Measurements from ENCODE around the gene NARS2. TPM values are rescaled to one million over a fixed set of nuclear protein-coding genes. Genes with fewer than 3 reads are reported as not detected.
A peak's percentile ranks its signal among the peaks of the same experiment; 100 is the strongest.

Gene NARS2
- total RNA-seq, 1 donor from 2014 or later = 38.7 TPM

GRCh38 chr11:78432058-78432515 lies 142.6 kb downstream of the NARS2 start:
- H3K27me3 Mint-ChIP-seq (ENCODE audit: insufficient read depth) = no peaks in the 10 kb centered on the region
- intact Hi-C loops (cut with micrococcal nuclease) = loop anchor here (2.0 kb wide), 1 partner anchor 15 kb away; the partner anchor contains the start of gene GAB2
- H3K36me3 Mint-ChIP-seq (ENCODE audit: low read depth) = peaks cover 16% of the 10 kb centered on the region
- H3K27ac Mint-ChIP-seq = no peak overlapping the region
- H3K4me1 Mint-ChIP-seq (ENCODE audit: low read depth) = peaks cover 34% of the 10 kb centered on the region
- no peaks in the 10 kb centered on the region for H3K9me3 Mint-ChIP-seq
- H3K4me3 Mint-ChIP-seq = no peak overlapping the region
- DNase-seq (ENCODE audit: low spot score) = no peak

DNA sequence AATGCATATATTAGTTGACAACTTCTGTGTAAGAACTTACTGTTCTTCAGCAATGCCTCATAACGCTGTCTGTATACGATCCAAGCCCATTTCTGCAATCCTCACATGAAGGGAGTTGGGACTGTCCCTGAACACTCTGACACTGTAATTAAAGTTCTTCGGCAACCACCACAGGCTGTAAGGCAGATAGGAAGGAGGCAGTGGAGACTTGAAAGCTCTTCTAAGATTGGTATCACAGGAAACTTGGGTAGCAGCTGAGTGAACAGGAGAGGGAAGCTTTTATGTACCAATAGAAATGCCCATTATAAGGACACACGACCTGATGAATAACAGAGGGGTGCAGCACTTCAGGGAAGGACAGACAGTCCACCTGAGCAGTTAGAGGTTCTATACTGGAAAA lies 145.0 kb downstream of the NARS2 start:
- no peak for DNase-seq (ENCODE audit: low spot score)
- H3K27ac Mint-ChIP-seq = peak overlapping the region; percentile 24
- H3K27me3 Mint-ChIP-seq (ENCODE audit: insufficient read depth) = no peaks in the 10 kb centered on the region
- H3K9me3 Mint-ChIP-seq = no peaks in the 10 kb centered on the region
- H3K4me1 Mint-ChIP-seq (ENCODE audit: low read depth) = peaks cover 55% of the 10 kb centered on the region
- H3K4me3 Mint-ChIP-seq = no peak overlapping the region
- intact Hi-C loops (cut with micrococcal nuclease) = loop anchor here (1.0 kb wide), 1 partner anchor 9 kb away; no protein-coding TSS in a partner anchor
- peaks cover 17% of the 10 kb centered on the region for H3K36me3 Mint-ChIP-seq (ENCODE audit: low read depth)

DNA sequence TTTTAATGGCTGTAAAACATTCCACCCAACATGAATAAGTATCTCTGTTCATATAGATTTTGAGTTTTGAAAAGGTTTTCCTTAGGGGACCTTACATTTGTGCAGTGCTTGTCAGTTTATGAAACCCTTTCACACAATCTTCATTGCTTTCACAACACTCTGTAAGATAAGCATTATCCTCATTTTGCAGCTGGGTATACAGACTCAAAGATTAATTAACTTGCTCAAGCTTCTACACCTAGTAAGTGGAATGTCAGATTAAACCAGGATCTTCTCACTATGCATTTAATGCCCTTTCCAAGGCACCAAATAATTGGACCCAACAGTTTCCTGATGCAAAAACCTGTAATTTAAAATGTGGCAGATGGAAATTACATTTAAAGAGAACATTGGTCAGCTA lies 145.5 kb downstream of the NARS2 start:
- no peak for DNase-seq (ENCODE audit: low spot score)
- Mint-ChIP-seq H3K4me1 (ENCODE audit: low read depth) (peaks cover 59% of the 10 kb centered on the region), H3K4me3 (no peak overlapping the region), H3K27ac (no peak overlapping the region), H3K27me3 (ENCODE audit: insufficient read depth) (no peaks in the 10 kb centered on the region), H3K9me3 (no peaks in the 10 kb centered on the region), H3K36me3 (ENCODE audit: low read depth) (peaks cover 20% of the 10 kb centered on the region)
- intact Hi-C loops (cut with micrococcal nuclease) = loop anchor here (1.0 kb wide), 1 partner anchor 9 kb away; no protein-coding TSS in a partner anchor

GRCh38 chr11:78428773-78429172 lies 145.9 kb downstream of the NARS2 start:
- Mint-ChIP-seq H3K4me3 (no peak overlapping the region), H3K27ac (no peak overlapping the region), H3K4me1 (ENCODE audit: low read depth) (peaks cover 63% of the 10 kb centered on the region)

DNA sequence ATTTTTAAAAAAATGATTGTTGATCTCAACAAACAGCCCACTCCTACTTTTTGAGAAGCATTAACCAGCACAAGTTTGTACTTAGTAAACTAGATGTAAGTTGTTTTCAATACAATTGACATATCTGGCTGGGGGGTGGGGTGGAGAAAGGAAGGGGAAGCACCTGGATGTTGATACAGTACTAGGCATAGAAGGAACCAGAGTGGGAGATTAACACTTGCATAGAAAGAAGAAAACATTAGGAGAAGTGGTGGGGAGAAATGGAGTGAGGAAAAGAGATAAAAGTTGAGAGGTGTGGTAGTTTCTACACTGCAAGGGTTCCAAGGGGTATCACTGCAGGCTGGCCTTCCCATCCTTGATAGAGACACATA lies 146.4 kb downstream of the NARS2 start:
- Mint-ChIP-seq H3K4me3 (no peak overlapping the region), H3K27me3 (ENCODE audit: insufficient read depth) (no peaks in the 10 kb centered on the region), H3K27ac (no peak overlapping the region), H3K4me1 (ENCODE audit: low read depth) (peaks cover 63% of the 10 kb centered on the region), H3K36me3 (ENCODE audit: low read depth) (peaks cover 20% of the 10 kb centered on the region), H3K9me3 (no peaks in the 10 kb centered on the region)
- intact Hi-C loops (cut with micrococcal nuclease) = no loop called here
- no peak for DNase-seq (ENCODE audit: low spot score)

More at GRCh38 chr11:78428773-78429172, 145.9 kb downstream of the NARS2 start:
- H3K27me3 Mint-ChIP-seq (ENCODE audit: insufficient read depth) = no peaks in the 10 kb centered on the region
- H3K36me3 Mint-ChIP-seq (ENCODE audit: low read depth) = peaks cover 20% of the 10 kb centered on the region
- no peak for DNase-seq (ENCODE audit: low spot score)
- intact Hi-C loops (cut with micrococcal nuclease) = loop anchor here (1.0 kb wide), 1 partner anchor 8 kb away; no protein-coding TSS in a partner anchor
- no peaks in the 10 kb centered on the region for H3K9me3 Mint-ChIP-seq

- Mint-ChIP-seq H3K27ac (peak overlapping the region; percentile 57), H3K27me3 (ENCODE audit: insufficient read depth) (no peaks in the 10 kb centered on the region), H3K4me1 (ENCODE audit: low read depth) (peaks cover 63% of the 10 kb centered on the region), H3K36me3 (ENCODE audit: low read depth) (peaks cover 20% of the 10 kb centered on the region), H3K4me3 (no peak overlapping the region), H3K9me3 (no peaks in the 10 kb centered on the region)
- DNase-seq (ENCODE audit: low spot score) = no peak
- intact Hi-C loops (cut with micrococcal nuclease) = no loop called here
These were observed 146.9 kb downstream of the NARS2 start for GRCh38 chr11:78427615-78428265.

DNA sequence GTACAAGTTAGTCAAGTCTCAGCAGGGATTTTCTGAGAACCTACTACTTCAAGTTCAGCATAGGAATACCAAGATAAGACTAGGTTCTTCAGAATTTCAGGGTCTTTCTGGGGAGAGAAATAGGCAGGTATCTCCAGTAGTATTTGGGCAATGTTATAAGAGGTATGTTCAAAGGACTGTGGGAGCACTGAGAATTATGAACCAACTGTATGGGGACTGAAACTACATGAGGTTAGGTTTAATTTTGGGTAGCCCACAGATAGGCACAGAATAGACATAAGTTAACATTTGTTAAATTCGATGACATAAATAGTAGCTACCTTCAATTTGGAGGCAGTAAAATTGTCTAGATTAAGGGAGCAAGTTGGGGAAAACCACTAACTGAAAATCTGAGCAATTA lies 147.8 kb downstream of the NARS2 start:
- no peak overlapping the region for H3K4me3 Mint-ChIP-seq
- intact Hi-C loops (cut with micrococcal nuclease) = no loop called here

DNA sequence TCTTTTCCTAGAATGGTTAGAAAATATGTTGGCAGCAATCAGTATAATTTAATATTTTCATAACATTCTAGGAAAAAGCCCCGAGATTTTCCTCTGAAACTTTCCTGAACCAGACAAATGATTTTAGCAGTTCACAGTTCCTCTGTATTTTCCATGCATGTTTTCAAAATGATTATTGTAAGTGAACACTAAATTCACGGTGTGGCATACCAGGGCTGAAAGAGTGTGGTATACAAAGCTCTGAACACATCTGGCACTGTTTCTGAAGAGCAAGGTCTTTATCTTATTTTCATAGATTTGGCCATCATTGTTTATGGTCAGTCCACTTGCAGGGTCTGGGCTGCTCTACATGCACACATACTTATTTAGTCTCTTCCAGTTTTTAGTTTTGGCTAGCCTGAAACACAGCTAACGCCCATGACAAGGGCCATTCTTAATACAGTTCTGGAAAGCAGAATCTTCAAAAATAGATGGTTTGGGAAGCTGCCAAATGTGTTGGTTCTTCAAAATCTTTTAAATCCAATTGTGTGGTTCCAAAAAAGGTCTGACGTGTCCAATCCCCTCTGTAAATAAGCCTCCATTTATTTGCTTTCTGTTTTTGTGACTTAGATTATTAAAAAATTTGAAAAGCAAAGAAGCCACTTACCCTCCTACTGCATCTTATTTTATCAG lies 149.1 kb downstream of the NARS2 start:
- DNase-seq (ENCODE audit: low spot score) = no peak
- H3K4me1 Mint-ChIP-seq (ENCODE audit: low read depth) = peaks cover 66% of the 10 kb centered on the region
- intact Hi-C loops (cut with micrococcal nuclease) = no loop called here
- H3K36me3 Mint-ChIP-seq (ENCODE audit: low read depth) = peaks cover 21% of the 10 kb centered on the region
- H3K27ac Mint-ChIP-seq = no peak overlapping the region
- no peaks in the 10 kb centered on the region for H3K9me3 Mint-ChIP-seq
- H3K27me3 Mint-ChIP-seq (ENCODE audit: insufficient read depth) = no peaks in the 10 kb centered on the region
- no peak overlapping the region for H3K4me3 Mint-ChIP-seq

More for the DNA sequence above, 147.8 kb downstream of the NARS2 start:
- no peak for DNase-seq (ENCODE audit: low spot score)
- no peak overlapping the region for H3K27ac Mint-ChIP-seq
- peaks cover 20% of the 10 kb centered on the region for H3K36me3 Mint-ChIP-seq (ENCODE audit: low read depth)
- peaks cover 57% of the 10 kb centered on the region for H3K4me1 Mint-ChIP-seq (ENCODE audit: low read depth)
- H3K9me3 Mint-ChIP-seq = no peaks in the 10 kb centered on the region
- H3K27me3 Mint-ChIP-seq (ENCODE audit: insufficient read depth) = no peaks in the 10 kb centered on the region

DNA sequence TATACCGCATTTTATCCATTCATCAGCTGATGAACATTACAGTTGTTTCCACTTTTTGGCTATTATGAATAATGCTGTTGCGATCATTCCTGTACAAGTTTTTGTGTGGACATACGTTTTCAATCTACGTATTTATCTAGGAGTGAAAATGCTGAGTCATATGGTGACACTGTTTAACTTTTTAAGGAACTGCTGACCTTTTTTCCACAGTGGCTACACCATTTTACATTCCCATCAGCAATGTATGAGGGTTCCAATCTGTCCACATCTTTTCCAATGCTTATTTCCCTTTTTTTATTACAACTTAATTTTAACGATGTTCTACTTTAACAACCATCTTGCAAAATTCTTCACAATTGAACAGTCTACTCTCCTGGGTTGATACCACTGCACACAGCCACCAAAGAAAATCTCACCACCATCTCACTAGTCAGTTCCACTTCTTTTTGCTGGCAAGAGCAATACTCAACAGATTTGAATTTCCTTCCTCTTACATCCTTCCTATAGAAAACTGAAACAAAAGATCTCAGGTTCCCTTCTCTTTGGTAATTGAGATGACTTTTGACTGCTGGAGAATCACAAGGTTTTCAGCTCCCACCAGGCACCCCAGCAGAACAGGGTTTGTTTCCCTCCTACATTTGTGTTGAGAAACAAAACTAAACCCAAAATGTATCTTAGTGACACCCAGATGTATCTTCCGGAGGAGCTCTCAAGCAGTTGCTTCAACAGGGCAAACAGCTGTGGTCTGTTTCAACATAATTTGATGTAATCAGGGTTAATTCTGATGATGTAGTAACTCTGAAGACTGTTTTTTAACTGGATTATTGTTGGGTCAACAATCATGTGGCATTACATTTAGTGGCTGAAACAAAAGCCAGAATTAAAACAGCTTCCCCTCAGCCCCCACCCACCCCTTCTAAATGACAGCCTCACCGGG lies 150.1 kb downstream of the NARS2 start:
- H3K27me3 Mint-ChIP-seq (ENCODE audit: insufficient read depth) = no peaks in the 10 kb centered on the region
- no peaks in the 10 kb centered on the region for H3K9me3 Mint-ChIP-seq
- H3K4me1 Mint-ChIP-seq (ENCODE audit: low read depth) = peaks cover 68% of the 10 kb centered on the region
- H3K27ac Mint-ChIP-seq = peak overlapping the region; percentile 57
- intact Hi-C loops (cut with micrococcal nuclease) = no loop called here
- peaks cover 19% of the 10 kb centered on the region for H3K36me3 Mint-ChIP-seq (ENCODE audit: low read depth)
- H3K4me3 Mint-ChIP-seq = peak overlapping the region; percentile 55
- DNase-seq (ENCODE audit: low spot score) = no peak

GRCh38 chr11:78423241-78423640 lies 151.4 kb downstream of the NARS2 start:
- DNase-seq (ENCODE audit: low spot score) = no peak
- peaks cover 8% of the 10 kb centered on the region for H3K27me3 Mint-ChIP-seq (ENCODE audit: insufficient read depth)
- H3K9me3 Mint-ChIP-seq = no peaks in the 10 kb centered on the region
- peaks cover 70% of the 10 kb centered on the region for H3K4me1 Mint-ChIP-seq (ENCODE audit: low read depth)
- H3K36me3 Mint-ChIP-seq (ENCODE audit: low read depth) = peaks cover 14% of the 10 kb centered on the region
- no peak overlapping the region for H3K4me3 Mint-ChIP-seq
- H3K27ac Mint-ChIP-seq = no peak overlapping the region
- intact Hi-C loops (cut with micrococcal nuclease) = no loop called here

GRCh38 chr11:78420796-78421209 lies 153.9 kb downstream of the NARS2 start:
- DNase-seq (ENCODE audit: low spot score) = no peak
- Mint-ChIP-seq H3K4me1 (ENCODE audit: low read depth) (peaks cover 59% of the 10 kb centered on the region), H3K4me3 (peak overlapping the region; percentile 60), H3K9me3 (no peaks in the 10 kb centered on the region), H3K27me3 (ENCODE audit: insufficient read depth) (peaks cover 8% of the 10 kb centered on the region), H3K36me3 (ENCODE audit: low read depth) (peaks cover 8% of the 10 kb centered on the region), H3K27ac (peak overlapping the region; percentile 14)
- intact Hi-C loops (cut with micrococcal nuclease) = loop anchor here (1.0 kb wide), 1 partner anchor 8 kb away; no protein-coding TSS in a partner anchor

DNA sequence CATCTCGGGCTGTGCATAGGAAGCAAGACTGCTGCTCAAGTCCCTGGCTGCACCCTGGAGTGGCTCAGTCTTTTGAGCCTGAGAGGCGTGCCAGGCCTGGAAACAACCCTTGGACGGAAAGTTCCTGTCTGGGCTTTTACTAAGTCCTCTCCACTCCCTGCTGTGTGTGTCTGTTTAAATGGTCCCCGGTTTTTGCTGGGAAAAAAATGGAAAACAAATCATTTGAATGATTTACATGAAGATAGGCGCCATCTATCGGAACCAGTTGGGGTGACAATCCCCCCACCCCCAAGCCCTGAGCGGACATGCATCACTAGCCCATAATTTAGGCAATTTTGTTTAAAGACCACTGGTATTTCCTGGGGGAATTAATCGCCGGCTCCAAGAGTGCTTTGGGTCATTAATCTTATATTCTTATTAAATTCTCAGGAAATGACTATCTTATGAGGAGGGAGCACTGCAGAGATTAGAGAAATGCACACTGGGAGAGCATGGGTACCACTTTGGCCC lies 154.4 kb downstream of the NARS2 start:
- peak; percentile 30 for DNase-seq (ENCODE audit: low spot score)
- Mint-ChIP-seq H3K27ac (peak overlapping the region; percentile 14), H3K27me3 (ENCODE audit: insufficient read depth) (peaks cover 8% of the 10 kb centered on the region), H3K4me3 (peak overlapping the region; percentile 60), H3K36me3 (ENCODE audit: low read depth) (peaks cover 8% of the 10 kb centered on the region), H3K9me3 (no peaks in the 10 kb centered on the region), H3K4me1 (ENCODE audit: low read depth) (peaks cover 61% of the 10 kb centered on the region)
- intact Hi-C loops (cut with micrococcal nuclease) = loop anchor here (1.0 kb wide), 1 partner anchor 9 kb away; no protein-coding TSS in a partner anchor

All from activated T-helper 1 cell treated with anti-CD3 and anti-CD28 coated beads, Interleukin-12 subunit alpha, Interleukin-12 subunit beta, Interleukin-2, Interleukin-4 antibody, amounts not matched to agents 30 ng/mL and 10 ng/mL and 1 ng/mL, durations not matched to agents 14 hours and 24 hours and 36 hours (primary cell).